H1 (cell line): Measurements from ENCODE around the gene C14orf132. TPM values are rescaled to one million over a fixed set of nuclear protein-coding genes. Genes with fewer than 3 reads are reported as not detected.

ENCODE experiments used
- CTCF ChIA-PET: fragments of 300-600 bp; sonication (Branson Sonifier 250); formaldehyde crosslinking; loops from one replicate; lab custom pipeline; 2021; ENCODE audit not compliant: partially characterized antibody; lab: Charles Lee
- POLR2A ChIA-PET: fragments of 300-600 bp; sonication (Branson Sonifier 250); formaldehyde crosslinking; loops from one replicate; lab custom pipeline; 2021; ENCODE audit warnings: inconsistent platforms; ENCODE audit not compliant: partially characterized antibody; lab: Charles Lee
- DNase-seq, 2 experiments: peaks; one replicate each; pipeline versions ENCODE4 v3.0.0 to v3.0.0-alpha.2; 2010 to 2022; ENCODE audit warnings: low spot score in 2 of 2, low read depth in 1 of 2, mixed read lengths in 1 of 2
- FAIRE-seq: peaks from 2 replicates; lab custom pipeline; 2011; peaks lifted over from hg19 to GRCh38; lab: Jason Lieb, UNC
- H2AFZ ChIP-seq: 2 replicates; pipeline ENCODE4 v1.8.1; 2012; ENCODE audit warnings: low read length, inconsistent platforms
- H2AK5ac ChIP-seq: 2 replicates; pipeline ENCODE4 v1.6.1; 2013; ENCODE audit warnings: low read depth, low read length
- H2BK120ac ChIP-seq: replicated peaks from 2 replicates; pipeline ENCODE3; 2013; ENCODE audit warnings: low read depth, low read length, inconsistent platforms
- H2BK12ac ChIP-seq: 2 replicates; pipeline ENCODE4 v1.6.1; 2013; ENCODE audit warnings: low read depth, low read length
- H2BK15ac ChIP-seq: 2 replicates; pipeline ENCODE4 v1.6.1; 2013; ENCODE audit warnings: low read length
- H2BK20ac ChIP-seq: 2 replicates; pipeline ENCODE4 v1.6.1; 2013; ENCODE audit warnings: low read length
- H2BK5ac ChIP-seq: 2 replicates; pipeline ENCODE4 v1.6.1; 2013; ENCODE audit warnings: low read depth, low read length
- H3K14ac ChIP-seq: 2 replicates; pipeline ENCODE4 v1.6.1; 2013; ENCODE audit warnings: inconsistent platforms; ENCODE audit not compliant: insufficient read length
- H3K18ac ChIP-seq: 2 replicates; pipeline ENCODE4 v1.6.1; 2013; ENCODE audit warnings: low read length; ENCODE audit errors: extremely low read depth
- H3K23ac ChIP-seq: 2 replicates; pipeline ENCODE4 v1.6.1; 2013; ENCODE audit warnings: inconsistent platforms; ENCODE audit not compliant: insufficient read length
- H3K23me2 ChIP-seq: 2 replicates; pipeline ENCODE4 v1.6.1; 2013; ENCODE audit warnings: low read depth, low read length
- H3K27ac ChIP-seq: 2 replicates; pipeline ENCODE4 v1.6.1; 2011; ENCODE audit warnings: low read depth, low read length, inconsistent platforms
- H3K27me3 ChIP-seq, 4 experiments: replicated peaks in 1 of 4; 1 replicate in 1 of 4; 2 replicates in 3 of 4; pipeline versions ENCODE4 v1.6.1 to v1.8.1; 2011 to 2013; ENCODE audit warnings: low read length in 3 of 4, mild to moderate bottlenecking in 3 of 4, inconsistent platforms in 2 of 4, mixed read lengths in 2 of 4, moderate library complexity in 1 of 4; ENCODE audit not compliant: control insufficient read depth in 3 of 4, insufficient read depth in 3 of 4; ENCODE audit errors: extremely low read depth in 1 of 4
- H3K36me3 ChIP-seq, 4 experiments: 2 replicates each; pipeline versions ENCODE4 v1.6.1 to v1.8.1; 2011 to 2013; ENCODE audit warnings: mild to moderate bottlenecking in 4 of 4, low read length in 3 of 4, moderate library complexity in 2 of 4, control low read depth in 1 of 4, inconsistent platforms in 1 of 4; ENCODE audit not compliant: insufficient read depth in 4 of 4, control insufficient read depth in 2 of 4
- H3K4ac ChIP-seq: replicated peaks from 2 replicates; pipeline ENCODE3; 2013; ENCODE audit warnings: low read length, low read depth, mixed read lengths, inconsistent platforms; ENCODE audit not compliant: insufficient read length
- H3K4me1 ChIP-seq, 4 experiments: replicated peaks in 1 of 4; 1 replicate in 1 of 4; 2 replicates in 3 of 4; pipeline versions ENCODE4 v1.6.1 to v1.8.1; 2011 to 2013; ENCODE audit warnings: low read length in 3 of 4, inconsistent platforms in 2 of 4, mixed read lengths in 1 of 4; ENCODE audit not compliant: insufficient read depth in 4 of 4, control insufficient read depth in 3 of 4
- H3K4me2 ChIP-seq, 2 experiments: 2 replicates each; pipeline versions ENCODE4 v1.6.1 to v1.8.1; 2011 to 2013; ENCODE audit warnings: low read depth in 2 of 2, low read length in 2 of 2, control low read depth in 1 of 2, inconsistent platforms in 1 of 2, mild to moderate bottlenecking in 1 of 2; ENCODE audit not compliant: insufficient read depth in 1 of 2
- H3K4me3 ChIP-seq, 4 experiments: fragments of 200-600, 300-600 bp in 1 of 4; sonication (generic), shearing (Covaris generic), sonication (Bioruptor Twin) in 1 of 4; 2 replicates each; pipeline versions ENCODE4 v1.5.1 to v1.8.1; 2011 to 2016; ENCODE audit warnings: low read length in 4 of 4, low read depth in 3 of 4, control low read depth in 2 of 4, inconsistent platforms in 2 of 4, mild to moderate bottlenecking in 2 of 4, mixed read lengths in 1 of 4, moderate library complexity in 1 of 4; ENCODE audit not compliant: insufficient read depth in 2 of 4; ENCODE audit errors: extremely low read depth in 1 of 4
- H3K56ac ChIP-seq: replicated peaks from 2 replicates; pipeline ENCODE3; 2013; ENCODE audit warnings: low read depth, mild to moderate bottlenecking, mixed read lengths, low read length, inconsistent platforms; ENCODE audit not compliant: insufficient read length
- H3K79me1 ChIP-seq: 2 replicates; pipeline ENCODE4 v1.6.1; 2013; ENCODE audit warnings: low read depth, low read length, control low read depth
- H3K79me2 ChIP-seq, 2 experiments: 2 replicates each; pipeline versions ENCODE4 v1.6.1 to v1.8.1; 2012 to 2013; ENCODE audit warnings: low read length in 2 of 2, mild to moderate bottlenecking in 2 of 2, inconsistent platforms in 1 of 2; ENCODE audit not compliant: insufficient read depth in 2 of 2, control insufficient read depth in 1 of 2
- H3K9ac ChIP-seq, 4 experiments: replicated peaks in 1 of 4; 1 replicate in 1 of 4; 2 replicates in 3 of 4; pipeline versions ENCODE4 v1.6.1 to v1.8.1; 2011 to 2013; ENCODE audit warnings: low read depth in 3 of 4, low read length in 3 of 4, control low read depth in 2 of 4, mild to moderate bottlenecking in 2 of 4, moderate library complexity in 2 of 4, inconsistent platforms in 1 of 4; ENCODE audit errors: extremely low read depth in 1 of 4
- H3K9me3 ChIP-seq, 2 experiments: 2 replicates each; pipeline versions ENCODE4 v1.6.1 to v1.8.1; 2012 to 2013; ENCODE audit warnings: mild to moderate bottlenecking in 2 of 2, moderate library complexity in 2 of 2, control low read depth in 1 of 2, inconsistent platforms in 1 of 2, low read depth in 1 of 2, low read length in 1 of 2, mixed read lengths in 1 of 2; ENCODE audit not compliant: insufficient read depth in 2 of 2
- H4K20me1 ChIP-seq, 2 experiments: replicated peaks in 1 of 2; 2 replicates each; pipeline versions ENCODE3 to v1.8.1; 2011 to 2013; ENCODE audit warnings: inconsistent platforms in 2 of 2, low read length in 2 of 2, mild to moderate bottlenecking in 1 of 2; ENCODE audit not compliant: insufficient read depth in 2 of 2, control insufficient read depth in 1 of 2
- H4K5ac ChIP-seq: 2 replicates; pipeline ENCODE4 v1.6.1; 2013; ENCODE audit warnings: low read length, low read depth, mixed read lengths, inconsistent platforms; ENCODE audit not compliant: insufficient read length
- H4K8ac ChIP-seq: 2 replicates; pipeline ENCODE4 v1.8.0; 2013; ENCODE audit warnings: mild to moderate bottlenecking, moderate library complexity, low read length, inconsistent platforms; ENCODE audit not compliant: insufficient read depth; ENCODE audit errors: extremely low read depth
- H4K91ac ChIP-seq: replicated peaks from 2 replicates; pipeline ENCODE3; 2013; ENCODE audit warnings: low read length, mixed read lengths, inconsistent platforms; ENCODE audit not compliant: insufficient read length
- ASH2L ChIP-seq: fragments of 200-600, 300-600 bp; sonication (generic); IDR thresholded peaks from one replicate; pipeline ENCODE4 v1.7.1; 2017; ENCODE audit warnings: low read length
- CBX5 ChIP-seq: fragments of 300-800, 300-1000 bp; sonication (generic); IDR thresholded peaks from 2 replicates; pipeline ENCODE4 v1.7.1; 2016; ENCODE audit warnings: antibody characterized with exemption, low read length, low read depth
- CHD1 ChIP-seq: IDR thresholded peaks from 2 replicates; pipeline ENCODE4 v1.6.1; 2012; ENCODE audit warnings: low read depth, low read length, improper control_type of control experiment
- EP300 ChIP-seq, 2 experiments: IDR thresholded peaks; 1 replicate in 1 of 2; 2 replicates in 1 of 2; pipeline ENCODE4 v1.6.1; 2011 to 2012; ENCODE audit warnings: low read depth in 2 of 2, low read length in 2 of 2, mild to moderate bottlenecking in 2 of 2, borderline replicate concordance in 1 of 2, inconsistent platforms in 1 of 2, moderate library complexity in 1 of 2
- GABPA ChIP-seq: IDR thresholded peaks from 2 replicates; pipeline ENCODE4 v1.6.1; 2011; ENCODE audit warnings: mild to moderate bottlenecking, low read length, moderate library complexity, borderline replicate concordance; ENCODE audit not compliant: insufficient read depth
- PHF8 ChIP-seq: fragments of 200-600 bp; sonication (generic); conservative IDR thresholded peaks from 2 replicates; pipeline ENCODE4 v1.7.1; 2012; ENCODE audit warnings: low read depth, mild to moderate bottlenecking, inconsistent platforms, low read length, moderate library complexity
- POLR2A ChIP-seq, 2 experiments: IDR thresholded peaks; 1 replicate in 1 of 2; 2 replicates in 1 of 2; pipeline ENCODE4 v1.6.1; 2011; ENCODE audit warnings: low read depth in 2 of 2, low read length in 2 of 2, mild to moderate bottlenecking in 2 of 2; ENCODE audit errors: control extremely low read depth in 1 of 2
- POU5F1 ChIP-seq: IDR thresholded peaks from 2 replicates; pipeline ENCODE4 v1.6.1; 2011; ENCODE audit warnings: low read depth, mild to moderate bottlenecking, low read length, moderate library complexity
- RBBP5 ChIP-seq: IDR thresholded peaks from 2 replicates; pipeline ENCODE4 v1.7.1; 2012; ENCODE audit warnings: low read depth, mild to moderate bottlenecking, inconsistent platforms, low read length, moderate library complexity, borderline replicate concordance
- RXRA ChIP-seq: IDR thresholded peaks from 2 replicates; pipeline ENCODE4 v1.6.1; 2011; ENCODE audit warnings: low read depth, mild to moderate bottlenecking, low read length, moderate library complexity; ENCODE audit not compliant: insufficient read depth
- TEAD4 ChIP-seq: IDR thresholded peaks from 2 replicates; pipeline ENCODE4 v1.6.1; 2012; ENCODE audit warnings: low read depth, low read length, inconsistent platforms, mixed read lengths
- YY1 ChIP-seq: IDR thresholded peaks from 2 replicates; pipeline ENCODE4 v1.6.1; 2011; ENCODE audit warnings: low read depth, mild to moderate bottlenecking, low read length
- WGBS, 2 experiments: shearing (Covaris generic) in 1 of 2; methylation state at CpG; one replicate each; pipeline versions ENCODE4 v1.1.6 to v1.1.7; 2013 to 2015; ENCODE audit warnings: low lambda C conversion rate in 2 of 2, mixed read lengths in 2 of 2, inconsistent platforms in 1 of 2, low coverage in 1 of 2, missing lambda C conversion rate in 1 of 2; ENCODE audit not compliant: insufficient replicate concordance in 2 of 2, insufficient coverage in 1 of 2, insufficient read length in 1 of 2; ENCODE audit errors: extremely low coverage in 1 of 2, missing lambda C conversion rate in 1 of 2; 5-methylcytosine and 5-hydroxymethylcytosine counted together
- polyA plus RNA-seq, 7 experiments: library from polyadenylated mRNA; depleted of rRNA in 3 of 7; stranded (reverse) in 5 of 7; unstranded in 2 of 7; fragments of >200 nt in 5 of 7; fragments of 200-250 nt in 2 of 7; gene quantifications; 1 replicate in 5 of 7; 2 replicates in 1 of 7; 4 replicates in 1 of 7; pipeline versions ENCODE4 v1.2.1 to v1.2.3, GENCODE V29; 2011 to 2013; ENCODE audit warnings: missing spikeins in 2 of 7, mixed read lengths in 2 of 7
- total RNA-seq: library from RNA; stranded (reverse); fragmentation: NEBNext Ultra II Directional; extraction: Animal tissue kit (Norgen Biotek cat#: 25700); gene quantifications from 2 replicates; pipeline ENCODE4 v1.2.1, GENCODE V29; 2021

Gene C14orf132
- total and polyA plus RNA-seq, 2 of the 8 experiments (the other 6 are each of a cell fraction or from before 2014, with no cell fraction given), result 11.7 to 32.5 TPM

DNA sequence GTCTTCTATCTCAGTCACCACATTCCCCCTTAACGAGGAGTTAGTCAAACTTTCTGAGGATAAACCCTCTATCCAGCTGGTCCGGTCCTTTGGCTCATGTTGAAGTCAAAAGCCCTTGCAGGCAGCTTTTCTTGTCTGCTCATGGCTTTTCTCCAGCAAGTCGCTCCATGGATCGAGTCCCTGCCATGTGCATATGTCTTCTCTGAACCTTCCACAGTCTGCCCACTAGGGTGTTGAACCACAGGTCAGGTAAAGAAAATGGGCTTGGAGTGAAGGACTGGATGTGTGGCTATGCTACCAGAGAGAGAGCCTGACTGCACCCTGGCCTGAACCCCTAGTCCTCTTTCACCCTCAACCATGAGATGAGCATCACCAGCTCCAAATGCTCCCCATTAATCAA, 22.8 kb downstream of the C14orf132 start:
- no peak overlapping the region for H4K8ac ChIP-seq
- POLR2A ChIA-PET, result interaction anchor here (1.4 to 1.5 kb wide), 2 partner anchors 10 to 21 kb away, joined by 3 read pairs; no protein-coding TSS in a partner anchor
- no peak overlapping the region for H2BK12ac ChIP-seq
- H3K9ac ChIP-seq, result no peak overlapping the region
- no peak overlapping the region for H3K27ac ChIP-seq
- H3K23me2 ChIP-seq, result no peaks in the 10 kb centered on the region
- no peaks in the 10 kb centered on the region for H3K27me3 ChIP-seq
- TF ChIP-seq YY1, result no peak
- no peak for TF ChIP-seq CHD1
- no peak for TF ChIP-seq ASH2L
- no peak for TF ChIP-seq TEAD4
- no peak for TF ChIP-seq RBBP5
- TF ChIP-seq CBX5, result no peak
- TF ChIP-seq EP300 (IDR thresholded peaks at IDR 0.05; ENCODE audit: borderline replicate concordance in 1 of 2, low read depth in 2 of 2, low read length in 2 of 2), result no peak
- no peak for TF ChIP-seq PHF8
- no peak for TF ChIP-seq RXRA
- TF ChIP-seq POLR2A (IDR thresholded peaks at IDR 0.05; ENCODE audit: control extremely low read depth in 1 of 2, low read depth in 2 of 2, low read length in 2 of 2), result no peak
- TF ChIP-seq GABPA, result no peak
- TF ChIP-seq POU5F1, result no peak
- H3K23ac ChIP-seq, result no peak overlapping the region
- no peak overlapping the region for H2BK15ac ChIP-seq
- no peak overlapping the region for H2BK5ac ChIP-seq
- no peak overlapping the region for H4K5ac ChIP-seq
- no peak overlapping the region for H2BK120ac ChIP-seq
- H2AK5ac ChIP-seq, result no peak overlapping the region
- peaks cover 7 to 11% of the 10 kb centered on the region in 2 experiments for H4K20me1 ChIP-seq
- peaks cover 0 to 4% (median 0%) of the 10 kb centered on the region in 4 experiments; a peak in 1 of 8 replicates for H3K36me3 ChIP-seq
- WGBS, 2 experiments, result 92% methylated on average over 4 of the region's 4 CpGs; no CpG with 5 or more reads in 1 of the 2 experiments
- DNase-seq, result no peak
- no peak overlapping the region for H3K4me3 ChIP-seq
- H2AFZ ChIP-seq, result no peak overlapping the region
- FAIRE-seq, result no peak
- H3K18ac ChIP-seq, result no peak overlapping the region
- H4K91ac ChIP-seq, result no peak overlapping the region
- H3K4me1 ChIP-seq, result no peaks in the 10 kb centered on the region
- H3K9me3 ChIP-seq, result no peaks in the 10 kb centered on the region
- H3K56ac ChIP-seq, result no peak overlapping the region
- H2BK20ac ChIP-seq, result no peak overlapping the region
- H3K14ac ChIP-seq, result no peak overlapping the region
- no peak overlapping the region for H3K4me2 ChIP-seq
- CTCF ChIA-PET, result interaction anchor here (0.8 to 4.5 kb wide), 9 partner anchors 10 to 500 kb away, joined by 3 to 46 read pairs (median 6); no protein-coding TSS in a partner anchor
- no peak overlapping the region for H3K4ac ChIP-seq
- H3K79me2 ChIP-seq, result no peaks in the 10 kb centered on the region; a peak in 1 of 4 replicates
- peaks cover 2% of the 10 kb centered on the region for H3K79me1 ChIP-seq
